GM12891 (cell line): Measurements from ENCODE around the gene IL18RAP.

Experiments used
- DNase-seq: peaks from one replicate; pipeline ENCODE4 v3.0.0; 2011; ENCODE audit warnings: low spot score; ENCODE audit not compliant: insufficient read length
- FAIRE-seq: peaks from 2 replicates; lab custom pipeline; 2011; peaks lifted over from hg19 to GRCh38; lab: Jason Lieb, UNC
- PAX5 ChIP-seq: IDR thresholded peaks from 2 replicates; pipeline ENCODE4 v1.6.1; 2011; ENCODE audit warnings: low read length, moderate library complexity, mild to moderate bottlenecking; ENCODE audit not compliant: insufficient read depth, severe bottlenecking
- POLR2A ChIP-seq: IDR thresholded peaks from 2 replicates; pipeline ENCODE4 v1.6.1; 2011; ENCODE audit warnings: low read depth, low read length, control low read depth
- POLR2AphosphoS5 ChIP-seq: IDR thresholded peaks from 2 replicates; pipeline ENCODE4 v1.6.1; 2011; ENCODE audit warnings: low read depth, low read length, control low read depth
- POU2F2 ChIP-seq: IDR thresholded peaks from 2 replicates; pipeline ENCODE4 v1.6.1; 2011; ENCODE audit warnings: low read depth, mild to moderate bottlenecking, control low read depth, low read length, moderate library complexity
- SPI1 ChIP-seq: IDR thresholded peaks from 2 replicates; pipeline ENCODE4 v1.6.1; 2011; ENCODE audit warnings: low read depth, low read length, control low read depth
- TAF1 ChIP-seq: IDR thresholded peaks from 2 replicates; pipeline ENCODE4 v1.6.1; 2011; ENCODE audit warnings: low read depth, low read length, control low read depth

The IL18RAP gene

DNA sequence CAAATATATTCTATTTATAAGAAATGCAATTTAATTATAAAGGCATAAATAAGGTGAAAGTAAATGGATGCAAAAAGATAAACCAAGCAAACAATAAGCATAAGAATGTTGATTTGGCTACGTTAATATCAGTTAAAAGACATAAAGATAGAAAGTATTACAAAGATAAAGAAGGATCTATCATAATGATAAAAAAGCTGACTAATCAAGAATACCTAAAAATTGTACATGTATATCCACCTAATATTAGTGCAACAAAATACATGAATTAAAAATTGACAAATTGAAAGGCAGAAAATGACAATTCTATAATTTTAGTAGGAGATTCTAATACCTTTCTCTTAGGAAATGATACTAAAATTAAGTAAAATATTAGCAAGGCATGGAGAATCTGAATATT lies 71.6 kb downstream of the IL18RAP start:
- FAIRE-seq = no peak
- DNase-seq = no peak
- TF ChIP-seq POLR2AphosphoS5 (no peak), POLR2A (no peak), SPI1 (no peak), POU2F2 (no peak), PAX5 (no peak), TAF1 (no peak)

DNA sequence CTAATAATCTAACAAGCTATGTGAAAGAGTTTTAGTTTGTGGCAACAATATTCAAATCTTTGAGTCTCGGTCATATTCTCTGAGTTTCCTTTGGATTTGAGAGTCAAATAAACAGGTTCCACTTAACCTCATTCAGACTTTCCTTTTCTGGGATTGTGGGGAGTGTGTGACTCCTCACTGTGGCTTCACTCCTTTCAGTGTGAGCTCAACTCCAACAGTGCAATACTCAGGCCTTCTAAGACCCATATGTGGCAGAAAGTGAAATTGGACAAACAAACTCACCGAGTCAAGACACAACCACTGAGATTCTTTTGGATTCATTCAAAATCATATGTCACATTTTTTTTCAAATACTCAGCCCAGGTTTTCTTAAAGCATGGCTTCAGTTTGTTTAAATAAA lies 75.5 kb downstream of the IL18RAP start:
- DNase-seq (no peak), FAIRE-seq (no peak)
- TF ChIP-seq POLR2AphosphoS5 = no peak

GRCh38 chr2:102499558-102499957 lies 76.6 kb downstream of the IL18RAP start:
- TF ChIP-seq POLR2A = no peak
- no peak for TF ChIP-seq PAX5
- TF ChIP-seq POLR2AphosphoS5 = no peak
- TF ChIP-seq TAF1 = no peak
- TF ChIP-seq POU2F2 = no peak
- no peak for TF ChIP-seq SPI1
- no peak for FAIRE-seq
- no peak for DNase-seq
